ENCODE data around the gene JSRP1. TPM values are rescaled to one million over a fixed set of nuclear protein-coding genes. Genes with fewer than 3 reads are reported as not detected.

Gene JSRP1
- total RNA-seq, 2 donors from 2014 or later = 0.64 to 1.3 TPM

DNA sequence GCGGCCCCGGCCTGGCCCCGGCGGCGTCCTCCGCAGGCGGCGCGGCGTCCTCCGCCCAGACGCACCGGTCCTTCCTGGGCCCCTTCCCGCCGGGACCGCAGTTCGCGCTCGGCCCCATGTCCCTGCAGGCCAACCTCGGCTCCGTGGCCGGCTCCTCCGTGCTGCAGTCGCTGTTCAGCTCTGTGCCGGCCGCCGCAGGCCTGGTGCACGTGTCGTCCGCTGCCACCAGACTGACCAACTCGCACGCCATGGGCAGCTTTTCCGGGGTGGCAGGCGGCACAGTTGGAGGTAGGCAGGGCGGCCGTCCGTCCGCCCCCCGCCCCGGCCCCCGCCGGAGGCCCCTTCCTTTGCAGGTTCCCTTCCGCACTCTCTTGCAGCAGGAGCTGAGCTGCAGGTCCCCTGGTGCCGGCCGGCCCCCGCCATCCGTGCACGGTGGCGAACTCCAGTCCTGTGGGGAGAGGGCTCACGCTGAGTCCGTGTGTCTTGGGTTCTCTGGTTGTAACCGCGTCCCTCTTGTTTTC lies 29.3 kb downstream of the JSRP1 start:
- Histone ChIP-seq H3K4me1 (no peaks in the 10 kb centered on the region), H3K27me3 (no peaks in the 10 kb centered on the region), H3K4me3 (no peak overlapping the region), H3K36me3 (peaks cover 4% of the 10 kb centered on the region), H3K27ac (no peak overlapping the region), H3K9ac (ENCODE audit: low read depth in 2 of 2, low read length in 2 of 2) (no peak overlapping the region), H3K9me3 (no peaks in the 10 kb centered on the region)
- TF ChIP-seq, protein P1, sequence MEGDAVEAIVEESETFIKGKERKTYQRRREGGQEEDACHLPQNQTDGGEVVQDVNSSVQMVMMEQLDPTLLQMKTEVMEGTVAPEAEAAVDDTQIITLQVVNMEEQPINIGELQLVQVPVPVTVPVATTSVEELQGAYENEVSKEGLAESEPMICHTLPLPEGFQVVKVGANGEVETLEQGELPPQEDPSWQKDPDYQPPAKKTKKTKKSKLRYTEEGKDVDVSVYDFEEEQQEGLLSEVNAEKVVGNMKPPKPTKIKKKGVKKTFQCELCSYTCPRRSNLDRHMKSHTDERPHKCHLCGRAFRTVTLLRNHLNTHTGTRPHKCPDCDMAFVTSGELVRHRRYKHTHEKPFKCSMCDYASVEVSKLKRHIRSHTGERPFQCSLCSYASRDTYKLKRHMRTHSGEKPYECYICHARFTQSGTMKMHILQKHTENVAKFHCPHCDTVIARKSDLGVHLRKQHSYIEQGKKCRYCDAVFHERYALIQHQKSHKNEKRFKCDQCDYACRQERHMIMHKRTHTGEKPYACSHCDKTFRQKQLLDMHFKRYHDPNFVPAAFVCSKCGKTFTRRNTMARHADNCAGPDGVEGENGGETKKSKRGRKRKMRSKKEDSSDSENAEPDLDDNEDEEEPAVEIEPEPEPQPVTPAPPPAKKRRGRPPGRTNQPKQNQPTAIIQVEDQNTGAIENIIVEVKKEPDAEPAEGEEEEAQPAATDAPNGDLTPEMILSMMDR (IDR thresholded peaks at IDR 0.05) = no peak
- no peak for DNase-seq
- intact Hi-C loops (cut with DNase I) = no loop called here

DNA sequence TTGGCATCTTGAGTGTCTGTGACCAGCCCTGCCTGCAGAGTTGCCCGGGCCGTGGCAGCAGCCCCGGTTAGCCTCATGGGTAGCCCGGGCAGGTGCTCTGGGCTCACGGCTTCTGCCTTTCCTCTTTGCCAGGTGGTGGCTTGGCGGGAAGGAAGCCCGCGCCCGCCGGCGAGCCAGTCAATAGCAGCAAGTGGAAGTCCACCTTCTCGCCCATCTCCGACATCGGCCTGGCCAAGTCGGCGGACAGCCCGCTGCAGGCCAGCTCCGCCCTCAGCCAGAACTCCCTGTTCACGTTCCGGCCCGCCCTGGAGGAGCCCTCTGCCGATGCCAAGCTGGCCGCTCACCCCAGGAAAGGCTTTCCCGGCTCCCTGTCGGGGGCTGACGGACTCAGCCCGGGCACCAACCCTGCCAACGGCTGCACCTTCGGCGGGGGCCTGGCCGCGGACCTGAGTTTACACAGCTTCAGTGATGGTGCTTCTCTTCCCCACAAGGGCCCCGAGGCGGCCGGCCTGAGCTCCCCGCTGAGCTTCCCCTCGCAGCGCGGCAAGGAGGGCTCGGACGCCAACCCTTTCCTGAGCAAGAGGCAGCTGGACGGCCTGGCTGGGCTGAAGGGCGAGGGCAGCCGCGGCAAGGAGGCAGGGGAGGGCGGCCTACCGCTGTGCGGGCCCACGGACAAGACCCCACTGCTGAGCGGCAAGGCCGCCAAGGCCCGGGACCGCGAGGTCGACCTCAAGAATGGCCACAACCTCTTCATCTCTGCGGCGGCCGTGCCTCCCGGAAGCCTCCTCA lies 30.0 kb downstream of the JSRP1 start:
- intact Hi-C loops (cut with DNase I) = no loop called here

DNA sequence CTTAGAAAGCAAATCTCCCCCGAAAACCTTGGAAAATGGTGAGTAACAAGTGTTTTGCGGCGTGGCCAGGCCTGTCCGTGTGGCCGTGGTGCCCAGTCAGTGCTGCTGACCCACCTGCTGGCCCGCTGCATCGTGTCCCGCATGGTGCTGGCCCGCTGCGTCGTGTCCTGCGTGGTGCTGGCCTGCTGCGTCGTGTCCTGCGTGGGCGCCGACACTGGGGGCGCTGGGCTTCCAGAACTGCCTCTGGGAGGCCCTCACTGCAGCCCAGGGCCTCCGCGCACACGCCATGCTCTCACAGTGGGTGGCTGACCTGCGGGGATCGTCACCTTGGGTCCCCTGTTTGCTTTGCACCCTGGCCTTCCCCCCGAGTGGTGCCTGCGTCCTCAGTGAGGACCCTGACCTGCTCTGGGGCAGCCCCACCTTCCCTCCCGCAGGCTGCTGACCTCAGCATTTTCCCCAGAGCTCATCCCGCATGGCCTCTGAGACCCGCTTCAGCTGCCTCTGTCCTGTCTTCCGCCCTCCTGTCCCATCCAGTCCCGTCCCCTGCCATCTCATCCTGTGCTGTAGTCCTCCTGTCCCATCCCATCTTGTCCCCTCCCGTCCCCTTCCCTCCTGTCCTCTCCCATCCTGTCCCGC lies 30.7 kb downstream of the JSRP1 start:
- TF ChIP-seq, protein P1 (IDR thresholded peaks at IDR 0.05) = no peak
- no peaks in the 10 kb centered on the region for H3K27me3 ChIP-seq
- DNase-seq = no peak
- intact Hi-C loops (cut with DNase I) = no loop called here
- no peak overlapping the region for H3K27ac ChIP-seq
- H3K9me3 ChIP-seq = no peaks in the 10 kb centered on the region
- no peak overlapping the region for H3K9ac ChIP-seq (ENCODE audit: low read depth in 2 of 2, low read length in 2 of 2)
- H3K4me1 ChIP-seq = no peaks in the 10 kb centered on the region
- H3K4me3 ChIP-seq = no peak overlapping the region
- peaks cover 4% of the 10 kb centered on the region for H3K36me3 ChIP-seq

More for the DNA sequence above, 30.0 kb downstream of the JSRP1 start:
- Histone ChIP-seq H3K9ac (ENCODE audit: low read depth in 2 of 2, low read length in 2 of 2) (no peak overlapping the region), H3K36me3 (peaks cover 4% of the 10 kb centered on the region), H3K4me1 (no peaks in the 10 kb centered on the region), H3K4me3 (no peak overlapping the region), H3K27ac (no peak overlapping the region), H3K27me3 (no peaks in the 10 kb centered on the region), H3K9me3 (no peaks in the 10 kb centered on the region)
- DNase-seq = no peak
- TF ChIP-seq, protein P1 (IDR thresholded peaks at IDR 0.05) = no peak

DNA sequence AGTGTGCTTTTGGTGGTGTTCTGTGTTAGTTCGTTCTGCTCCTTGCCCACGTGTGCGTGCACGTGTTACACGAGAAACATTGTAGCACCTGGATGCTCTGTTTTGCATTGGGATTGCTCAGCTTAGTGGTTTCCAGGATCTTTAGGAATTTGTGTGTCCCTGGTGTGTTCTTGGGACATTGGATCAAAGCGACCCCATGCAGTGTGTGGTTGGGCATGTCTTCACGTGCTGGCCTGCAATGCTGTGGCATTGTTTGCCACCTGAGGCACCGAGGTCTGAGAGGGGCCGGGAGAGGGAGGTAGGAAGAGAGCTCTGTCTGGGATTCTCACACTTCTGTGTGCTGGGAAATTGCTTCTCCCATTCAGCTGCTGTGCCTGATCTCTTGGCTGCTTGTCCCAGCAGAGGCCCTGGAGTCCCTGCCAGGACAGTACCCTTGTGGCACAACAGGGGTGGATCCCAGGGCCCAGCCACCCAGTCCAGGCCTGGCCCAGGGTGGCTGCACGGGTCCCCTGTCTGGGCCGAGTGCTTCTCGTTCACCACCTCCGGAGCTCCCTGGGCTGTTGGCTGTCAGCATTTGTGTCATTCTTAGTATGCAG lies 31.4 kb downstream of the JSRP1 start:
- intact Hi-C loops (cut with DNase I) = no loop called here
- Histone ChIP-seq H3K4me3 (no peak overlapping the region), H3K9me3 (no peaks in the 10 kb centered on the region), H3K9ac (ENCODE audit: low read depth in 2 of 2, low read length in 2 of 2) (no peak overlapping the region), H3K27ac (no peak overlapping the region), H3K27me3 (no peaks in the 10 kb centered on the region), H3K36me3 (peaks cover 8% of the 10 kb centered on the region), H3K4me1 (no peaks in the 10 kb centered on the region)
- TF ChIP-seq, protein P1 (IDR thresholded peaks at IDR 0.05) = no peak
- DNase-seq = no peak

DNA sequence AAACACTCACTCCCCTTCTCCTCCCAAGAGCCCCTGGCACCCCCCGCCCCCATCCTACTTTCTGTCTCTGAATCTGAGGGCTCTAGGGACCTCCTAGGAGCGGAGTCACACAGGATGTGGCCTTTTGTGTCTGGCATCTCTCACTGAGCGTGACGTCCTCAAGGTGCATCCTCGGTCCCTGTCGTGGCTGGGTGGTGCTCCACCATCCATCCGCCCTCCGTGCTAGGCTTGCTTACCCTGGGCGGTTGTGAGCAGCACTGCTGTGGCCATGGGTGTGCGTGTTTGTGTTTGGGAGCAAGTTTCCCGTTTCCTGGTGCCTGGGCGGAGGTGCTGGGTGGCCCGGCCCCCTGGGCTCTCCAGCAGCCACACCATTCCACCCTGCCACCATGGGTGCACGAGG lies 32.3 kb downstream of the JSRP1 start:
- intact Hi-C loops (cut with DNase I) = no loop called here
- no peak for DNase-seq
- no peaks in the 10 kb centered on the region for H3K9me3 ChIP-seq
- H3K27me3 ChIP-seq = no peaks in the 10 kb centered on the region
- H3K36me3 ChIP-seq = peaks cover 6% of the 10 kb centered on the region
- no peak overlapping the region for H3K9ac ChIP-seq (ENCODE audit: low read depth in 2 of 2, low read length in 2 of 2)
- no peaks in the 10 kb centered on the region for H3K4me1 ChIP-seq
- TF ChIP-seq, protein P1 (IDR thresholded peaks at IDR 0.05) = no peak
- H3K4me3 ChIP-seq = no peak overlapping the region
- no peak overlapping the region for H3K27ac ChIP-seq

Measured in colonic mucosa (tissue), 4 donors.